HFF-Myc (cell line): ENCODE measurements around the gene TBC1D9.

Experiments
- DNase-seq: peaks from one replicate; pipeline ENCODE4 v3.0.0-alpha.2; 2011; ENCODE audit warnings: low read depth; ENCODE audit errors: extremely low read depth
- H3K4me3 ChIP-seq: replicated peaks from 2 replicates; pipeline ENCODE4 v1.5.1; 2011; ENCODE audit warnings: low read depth, mild to moderate bottlenecking, control low read depth, low read length
- TF ChIP-seq, protein P1 (sequence below): IDR thresholded peaks from 2 replicates; pipeline ENCODE4 v1.5.1; 2012; ENCODE audit warnings: mild to moderate bottlenecking, low read depth, low read length, control low read depth; ENCODE audit errors: missing control alignments

TBC1D9 gene

DNA sequence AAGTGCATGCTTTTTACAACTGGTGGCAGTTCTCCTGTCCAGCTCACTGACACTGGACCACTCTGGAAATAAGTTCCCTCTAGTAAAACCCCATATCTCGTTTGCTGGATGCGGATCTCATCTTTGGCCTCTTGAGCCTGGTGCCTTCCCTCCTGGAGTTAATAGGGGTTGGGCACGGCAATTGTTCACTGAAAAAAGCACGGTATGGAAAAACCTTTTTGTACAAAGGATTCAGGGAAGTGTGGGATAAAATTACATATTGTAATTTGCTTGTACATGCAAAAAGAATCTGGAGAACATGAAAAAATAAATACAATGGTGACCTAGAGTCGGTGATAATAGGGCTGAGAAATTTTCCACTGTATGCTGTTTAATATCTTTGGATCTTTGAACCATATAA lies 30.6 kb downstream of the TBC1D9 start:
- TF ChIP-seq, protein P1, sequence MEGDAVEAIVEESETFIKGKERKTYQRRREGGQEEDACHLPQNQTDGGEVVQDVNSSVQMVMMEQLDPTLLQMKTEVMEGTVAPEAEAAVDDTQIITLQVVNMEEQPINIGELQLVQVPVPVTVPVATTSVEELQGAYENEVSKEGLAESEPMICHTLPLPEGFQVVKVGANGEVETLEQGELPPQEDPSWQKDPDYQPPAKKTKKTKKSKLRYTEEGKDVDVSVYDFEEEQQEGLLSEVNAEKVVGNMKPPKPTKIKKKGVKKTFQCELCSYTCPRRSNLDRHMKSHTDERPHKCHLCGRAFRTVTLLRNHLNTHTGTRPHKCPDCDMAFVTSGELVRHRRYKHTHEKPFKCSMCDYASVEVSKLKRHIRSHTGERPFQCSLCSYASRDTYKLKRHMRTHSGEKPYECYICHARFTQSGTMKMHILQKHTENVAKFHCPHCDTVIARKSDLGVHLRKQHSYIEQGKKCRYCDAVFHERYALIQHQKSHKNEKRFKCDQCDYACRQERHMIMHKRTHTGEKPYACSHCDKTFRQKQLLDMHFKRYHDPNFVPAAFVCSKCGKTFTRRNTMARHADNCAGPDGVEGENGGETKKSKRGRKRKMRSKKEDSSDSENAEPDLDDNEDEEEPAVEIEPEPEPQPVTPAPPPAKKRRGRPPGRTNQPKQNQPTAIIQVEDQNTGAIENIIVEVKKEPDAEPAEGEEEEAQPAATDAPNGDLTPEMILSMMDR = no peak
- H3K4me3 ChIP-seq = no peak overlapping the region
- no peak for DNase-seq

DNA sequence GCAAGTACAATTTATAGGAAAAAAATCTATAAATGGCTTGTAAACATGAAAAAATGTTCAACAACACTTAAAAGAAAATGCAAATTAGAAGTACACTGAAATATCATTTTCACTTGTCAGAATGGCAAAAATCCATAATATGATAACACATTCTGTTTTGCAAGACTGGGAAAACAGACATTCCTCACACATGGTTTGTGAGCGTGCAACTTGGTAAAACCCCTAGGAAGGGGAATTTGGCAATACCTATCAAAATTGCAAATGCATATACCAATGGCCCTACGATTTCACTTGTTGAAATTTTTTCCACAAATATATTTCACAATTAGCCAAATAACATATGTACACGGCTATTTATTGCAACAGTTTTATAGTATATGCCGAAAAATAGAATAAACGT lies 31.4 kb downstream of the TBC1D9 start:
- TF ChIP-seq, protein P1 = no peak
- H3K4me3 ChIP-seq = no peak overlapping the region
- DNase-seq = no peak

DNA sequence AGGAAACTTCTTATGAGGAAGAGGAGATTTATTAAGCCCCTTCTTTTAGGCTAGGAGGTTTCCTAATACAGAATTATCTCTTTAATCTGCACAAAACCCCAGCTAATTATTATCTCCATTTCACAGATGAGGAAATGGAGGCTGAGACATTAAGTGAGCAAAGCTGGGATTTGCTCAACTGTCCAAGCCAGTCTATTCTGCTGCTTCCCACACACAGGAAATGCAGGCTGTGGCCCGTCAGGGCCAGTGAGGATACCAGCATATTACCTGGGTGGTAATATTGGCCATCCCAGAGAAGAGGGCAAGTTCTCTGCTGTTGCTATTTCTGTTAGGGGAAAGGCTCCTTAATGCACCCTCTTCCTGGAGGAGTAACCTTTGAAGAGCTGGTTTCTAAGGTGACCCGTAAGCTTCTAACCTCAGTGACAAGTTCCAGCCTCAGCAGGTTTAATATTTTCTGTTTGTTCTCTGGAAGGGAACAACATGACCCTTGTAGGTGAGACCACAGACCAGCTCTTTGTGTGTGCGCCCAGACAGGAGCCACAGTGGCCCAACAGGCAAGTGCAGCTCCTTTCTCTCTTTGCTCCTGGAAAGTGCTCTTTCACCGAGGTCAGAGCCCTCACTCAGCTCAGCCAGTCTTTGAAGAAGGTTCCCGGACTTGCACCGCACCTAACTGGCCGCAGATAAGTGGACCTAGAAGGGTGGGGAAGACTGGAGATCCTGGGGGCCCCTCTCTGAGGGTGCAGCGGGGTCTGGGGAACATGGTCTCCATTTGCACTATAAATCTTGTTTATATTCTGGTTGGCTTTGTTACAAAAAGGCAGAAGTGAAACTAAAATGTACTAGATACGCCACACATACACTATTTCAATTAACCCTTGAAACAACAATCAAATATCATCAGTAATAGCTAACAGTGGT lies 35.5 kb downstream of the TBC1D9 start:
- H3K4me3 ChIP-seq = no peak overlapping the region
- no peak for DNase-seq
- TF ChIP-seq, protein P1 = no peak

DNA sequence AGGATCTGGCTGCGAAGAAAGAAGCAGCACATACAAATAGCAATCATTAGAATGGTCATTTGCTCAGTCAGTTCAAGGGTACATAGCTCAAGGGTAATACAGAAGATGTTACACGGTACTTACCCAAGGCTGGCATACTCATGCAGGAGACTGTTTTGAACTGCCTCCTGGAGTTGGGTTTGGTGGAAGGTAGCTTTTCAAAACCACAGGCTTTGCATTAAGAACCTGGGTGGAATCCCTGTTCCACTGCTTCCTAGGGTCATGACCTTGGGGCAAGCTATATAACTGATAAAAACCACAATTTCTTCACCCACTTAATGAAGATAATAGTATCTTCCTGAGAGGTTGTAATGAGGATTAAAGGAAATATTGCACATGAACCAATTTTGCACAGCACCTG lies 36.5 kb downstream of the TBC1D9 start:
- no peak for DNase-seq
- H3K4me3 ChIP-seq = no peak overlapping the region
- TF ChIP-seq, protein P1 = no peak

DNA sequence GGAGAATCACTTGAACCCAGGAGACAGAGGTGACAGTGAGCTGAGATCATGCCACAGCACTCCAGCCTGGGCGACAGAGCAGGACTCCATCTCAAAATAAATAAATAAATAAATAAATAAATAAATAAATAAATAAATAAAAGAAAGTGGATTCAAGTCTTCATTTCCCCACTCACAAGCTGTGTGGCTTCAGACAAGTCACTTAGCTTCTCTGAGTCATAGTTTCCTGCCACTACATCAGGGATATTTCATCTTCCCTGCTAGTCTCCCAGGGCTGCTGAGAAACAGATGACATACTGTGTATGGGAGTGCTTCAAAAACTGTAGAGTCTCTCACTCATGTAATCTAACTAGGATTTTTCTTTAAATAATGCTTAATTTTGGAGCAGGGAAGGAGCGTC lies 37.2 kb downstream of the TBC1D9 start:
- no peak for DNase-seq
- no peak overlapping the region for H3K4me3 ChIP-seq
- TF ChIP-seq, protein P1 = no peak

DNA sequence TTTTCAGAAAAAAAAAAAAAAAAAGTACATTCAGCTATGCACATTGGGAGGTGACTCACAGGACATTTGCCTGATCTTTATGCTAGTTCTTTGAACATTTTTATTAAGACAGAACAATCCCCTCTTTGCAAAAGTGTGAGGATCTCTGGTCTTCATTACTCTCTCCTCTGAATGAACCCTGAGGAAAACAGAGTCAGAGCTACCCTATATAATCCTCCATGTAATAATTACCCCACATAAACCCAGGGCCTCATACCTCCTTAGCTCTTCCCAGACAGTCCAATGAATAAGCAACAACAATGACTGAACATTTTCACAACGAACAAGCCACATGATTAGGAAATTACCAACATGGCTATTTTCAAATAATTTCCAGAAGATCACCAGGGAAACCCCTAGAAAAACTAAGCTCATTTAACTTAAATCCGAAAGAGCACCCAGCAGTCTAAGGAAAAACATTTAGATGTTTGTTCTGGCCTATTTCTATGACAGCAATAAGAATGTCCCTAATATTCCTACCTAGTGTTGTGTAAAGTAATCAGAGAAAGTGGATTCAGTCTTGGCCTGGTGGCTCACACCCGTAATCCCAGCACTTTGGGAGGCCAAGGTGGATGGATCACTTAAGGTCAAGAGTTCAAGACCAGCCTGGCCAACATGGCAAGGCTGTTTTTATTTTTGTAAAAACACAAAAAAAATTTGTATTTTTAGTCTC lies 37.8 kb downstream of the TBC1D9 start:
- TF ChIP-seq, protein P1 = no peak
- H3K4me3 ChIP-seq = no peak overlapping the region
- no peak for DNase-seq
